Lower lobe of right lung (tissue), 2 donors: ENCODE results near the gene FBLN7. TPM values are rescaled to one million over a fixed set of nuclear protein-coding genes. Genes with fewer than 3 reads are reported as not detected.
A peak's percentile ranks its signal among the peaks of the same experiment; 100 is the strongest.

Experiments used
- ATAC-seq, 2 donors: fragments of 200-7000 bp; cut with Tn5 transposase; one replicate each; pipeline ENCODE4 v1.9.1; 2020 to 2022; ENCODE audit warnings: mild to moderate bottlenecking in 2 of 2, moderate library complexity in 2 of 2
- DNase-seq: peaks from one replicate; pipeline ENCODE4 v3.0.0-alpha.2; 2020
- H3K27ac ChIP-seq: fragments of 200-600 bp; one replicate; pipeline ENCODE4 v1.8.0; 2022
- H3K27me3 ChIP-seq: fragments of 200-600 bp; one replicate; pipeline ENCODE4 v1.8.0; 2022; ENCODE audit warnings: low read depth
- H3K36me3 ChIP-seq: fragments of 200-600 bp; one replicate; pipeline ENCODE4 v1.8.0; 2022; ENCODE audit warnings: mild to moderate bottlenecking
- H3K4me1 ChIP-seq: fragments of 200-600 bp; one replicate; pipeline ENCODE4 v1.8.0; 2022
- H3K4me3 ChIP-seq: fragments of 200-600 bp; one replicate; pipeline ENCODE4 v1.8.0; 2022; ENCODE audit warnings: mild to moderate bottlenecking
- H3K9me3 ChIP-seq: fragments of 200-600 bp; one replicate; pipeline ENCODE4 v1.8.0; 2022
- CTCF ChIP-seq: fragments of 200-600 bp; IDR thresholded peaks from one replicate; pipeline ENCODE4 v1.8.0; 2022; ENCODE audit warnings: antibody characterized with exemption, mild to moderate bottlenecking
- intact Hi-C: fragments of 100-400 bp; cut with DNase I; formaldehyde crosslinking; loops from one replicate; pipeline ENCODE4 v1.11.0; 2022
- total RNA-seq: library from RNA; stranded (reverse); fragmentation: NEBNext Ultra II Directional; extraction: Animal tissue kit (Norgen Biotek cat#: 25700); gene quantifications from one replicate; pipeline ENCODE4 v1.2.1, GENCODE V29; 2021
- donor health status: DM: no; HTN: yes; CAD: no; lungs with severe emphysema.

Gene FBLN7
- total RNA-seq, 1 donor from 2014 or later, result 2.0 TPM

GRCh38 chr2:112121682-112122254, 16.4 kb upstream of the FBLN7 start:
- peak; percentile 61 for TF ChIP-seq CTCF
- intact Hi-C loops, result no loop called here
- no peak for ATAC-seq

GRCh38 chr2:112129060-112129459, 9.1 kb upstream of the FBLN7 start:
- no peak for TF ChIP-seq CTCF
- Histone ChIP-seq H3K36me3 (no peaks in the 10 kb centered on the region), H3K9me3 (no peaks in the 10 kb centered on the region), H3K27me3 (no peaks in the 10 kb centered on the region), H3K27ac (no peak overlapping the region), H3K4me3 (no peak overlapping the region), H3K4me1 (no peaks in the 10 kb centered on the region)
- intact Hi-C loops, result no loop called here
- ATAC-seq, result no peak
- DNase-seq, result no peak

More at GRCh38 chr2:112121682-112122254, 16.4 kb upstream of the FBLN7 start:
- Histone ChIP-seq H3K9me3 (no peaks in the 10 kb centered on the region), H3K4me3 (no peak overlapping the region), H3K27me3 (no peaks in the 10 kb centered on the region), H3K4me1 (no peaks in the 10 kb centered on the region), H3K27ac (no peak overlapping the region), H3K36me3 (peaks cover 27% of the 10 kb centered on the region)
- DNase-seq, result no peak

- no peak for TF ChIP-seq CTCF
- no peaks in the 10 kb centered on the region for H3K36me3 ChIP-seq
- H3K27me3 ChIP-seq, result no peaks in the 10 kb centered on the region
- no peak overlapping the region for H3K4me3 ChIP-seq
- intact Hi-C loops, result no loop called here
- no peak for DNase-seq
- peaks cover 6% of the 10 kb centered on the region for H3K4me1 ChIP-seq
- ATAC-seq, result no peak
- H3K27ac ChIP-seq, result no peak overlapping the region
- no peaks in the 10 kb centered on the region for H3K9me3 ChIP-seq
These were observed 4.8 kb upstream of the FBLN7 start for GRCh38 chr2:112133344-112133743.

GRCh38 chr2:112134120-112134519, 4.1 kb upstream of the FBLN7 start:
- no peak for TF ChIP-seq CTCF

GRCh38 chr2:112136096-112136495, 2.1 kb upstream of the FBLN7 start:
- Histone ChIP-seq H3K4me3 (no peak overlapping the region), H3K4me1 (peaks cover 10% of the 10 kb centered on the region), H3K27me3 (peaks cover 5% of the 10 kb centered on the region), H3K27ac (no peak overlapping the region), H3K36me3 (no peaks in the 10 kb centered on the region), H3K9me3 (no peaks in the 10 kb centered on the region)
- DNase-seq, result no peak
- no peak for TF ChIP-seq CTCF
- ATAC-seq, result no peak
- intact Hi-C loops, result no loop called here

More at GRCh38 chr2:112134120-112134519, 4.1 kb upstream of the FBLN7 start:
- DNase-seq (no peak), ATAC-seq (no peak)
- intact Hi-C loops, result no loop called here
- no peaks in the 10 kb centered on the region for H3K27me3 ChIP-seq
- H3K9me3 ChIP-seq, result no peaks in the 10 kb centered on the region
- peaks cover 6% of the 10 kb centered on the region for H3K4me1 ChIP-seq
- no peaks in the 10 kb centered on the region for H3K36me3 ChIP-seq
- H3K4me3 ChIP-seq, result no peak overlapping the region
- no peak overlapping the region for H3K27ac ChIP-seq
